ENCODE data around the gene BZW2.

The BZW2 gene

DNA sequence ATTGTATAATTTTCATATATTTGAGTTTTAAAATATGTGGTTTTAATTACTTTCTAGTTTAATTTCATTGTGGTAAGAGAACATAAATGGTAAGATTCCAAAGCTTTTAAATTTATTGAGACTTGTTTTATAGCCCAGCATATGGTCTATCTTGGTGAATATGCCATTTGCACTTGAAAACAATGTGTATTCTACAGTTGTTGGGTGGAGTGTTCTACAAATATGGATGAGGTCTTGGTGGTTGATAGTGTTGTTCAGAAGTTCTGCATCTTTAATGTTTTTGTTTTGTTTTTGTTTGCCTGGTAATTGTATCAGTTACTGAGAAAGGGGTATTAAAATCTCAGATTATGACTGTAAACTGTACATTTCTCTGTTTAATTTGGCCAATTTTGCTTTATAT, 69.9 kb downstream of the BZW2 start:
- peaks cover 2% of the 10 kb centered on the region; the same call in 1 of the 2 replicates for H3K4me1 ChIP-seq (ENCODE audit: control insufficient read depth, insufficient read depth, low read length)
- no peak overlapping the region for H3K4me3 ChIP-seq (ENCODE audit: low read length)
- DNase-seq (ENCODE audit: low read depth, low spot score): no peak
- H3K36me3 ChIP-seq (ENCODE audit: control insufficient read depth, insufficient read depth, low read length): no peaks in the 10 kb centered on the region
- no peaks in the 10 kb centered on the region for H3K27me3 ChIP-seq (ENCODE audit: control insufficient read depth, insufficient read depth, low read length)
- H3K9me3 ChIP-seq (ENCODE audit: control insufficient read depth, insufficient read depth, low read length): no peaks in the 10 kb centered on the region
- no peak overlapping the region for H3K27ac ChIP-seq (ENCODE audit: low read length)

GRCh38 chr7:16718111-16718656, 72.2 kb downstream of the BZW2 start:
- WGBS (ENCODE audit: insufficient coverage, insufficient read length): no CpG with 5 or more reads among the region's 3 CpGs
- Histone ChIP-seq H3K27ac (ENCODE audit: low read length) (no peak overlapping the region), H3K27me3 (ENCODE audit: control insufficient read depth, insufficient read depth, low read length) (no peaks in the 10 kb centered on the region), H3K36me3 (ENCODE audit: control insufficient read depth, insufficient read depth, low read length) (no peaks in the 10 kb centered on the region), H3K4me3 (ENCODE audit: low read length) (no peak overlapping the region), H3K9me3 (ENCODE audit: control insufficient read depth, insufficient read depth, low read length) (no peaks in the 10 kb centered on the region), H3K4me1 (ENCODE audit: control insufficient read depth, insufficient read depth, low read length) (no peaks in the 10 kb centered on the region)
- DNase-seq (ENCODE audit: low read depth, low spot score): no peak

DNA sequence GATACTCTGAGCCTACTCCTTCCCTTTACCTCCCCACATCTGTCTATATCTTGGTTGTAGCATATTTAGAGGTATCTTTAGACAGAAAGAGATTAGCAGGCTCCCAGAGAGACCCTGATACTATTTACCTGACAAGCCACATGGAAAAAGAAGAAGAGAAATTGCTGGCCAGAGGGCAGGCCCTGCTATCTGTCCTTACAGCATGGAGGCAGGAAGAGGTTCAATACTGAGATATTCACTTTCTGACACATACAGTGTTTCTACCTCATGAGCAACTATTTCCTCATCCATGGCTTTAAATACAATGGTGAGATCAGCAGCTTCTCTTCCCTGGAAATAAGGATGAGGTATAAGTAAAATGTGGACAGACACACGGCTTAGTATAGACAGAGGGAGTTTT, 73.7 kb downstream of the BZW2 start:
- no peaks in the 10 kb centered on the region for H3K36me3 ChIP-seq (ENCODE audit: control insufficient read depth, insufficient read depth, low read length)
- H3K27ac ChIP-seq (ENCODE audit: low read length): no peak overlapping the region
- no peak for DNase-seq (ENCODE audit: low read depth, low spot score)
- H3K4me1 ChIP-seq (ENCODE audit: control insufficient read depth, insufficient read depth, low read length): no peaks in the 10 kb centered on the region
- no CpG with 5 or more reads among the region's 1 CpG for WGBS (ENCODE audit: insufficient coverage, insufficient read length)
- H3K27me3 ChIP-seq (ENCODE audit: control insufficient read depth, insufficient read depth, low read length): no peaks in the 10 kb centered on the region
- no peak overlapping the region for H3K4me3 ChIP-seq (ENCODE audit: low read length)
- no peaks in the 10 kb centered on the region for H3K9me3 ChIP-seq (ENCODE audit: control insufficient read depth, insufficient read depth, low read length)

GRCh38 chr7:16721541-16721940, 75.6 kb downstream of the BZW2 start:
- H3K4me3 ChIP-seq (ENCODE audit: low read length): no peak overlapping the region
- no peak overlapping the region for H3K27ac ChIP-seq (ENCODE audit: low read length)
- H3K4me1 ChIP-seq (ENCODE audit: control insufficient read depth, insufficient read depth, low read length): no peaks in the 10 kb centered on the region
- no peaks in the 10 kb centered on the region for H3K27me3 ChIP-seq (ENCODE audit: control insufficient read depth, insufficient read depth, low read length)
- H3K36me3 ChIP-seq (ENCODE audit: control insufficient read depth, insufficient read depth, low read length): no peaks in the 10 kb centered on the region
- no CpG with 5 or more reads among the region's 4 CpGs for WGBS (ENCODE audit: insufficient coverage, insufficient read length)
- DNase-seq (ENCODE audit: low read depth, low spot score): no peak
- no peaks in the 10 kb centered on the region for H3K9me3 ChIP-seq (ENCODE audit: control insufficient read depth, insufficient read depth, low read length)

DNA sequence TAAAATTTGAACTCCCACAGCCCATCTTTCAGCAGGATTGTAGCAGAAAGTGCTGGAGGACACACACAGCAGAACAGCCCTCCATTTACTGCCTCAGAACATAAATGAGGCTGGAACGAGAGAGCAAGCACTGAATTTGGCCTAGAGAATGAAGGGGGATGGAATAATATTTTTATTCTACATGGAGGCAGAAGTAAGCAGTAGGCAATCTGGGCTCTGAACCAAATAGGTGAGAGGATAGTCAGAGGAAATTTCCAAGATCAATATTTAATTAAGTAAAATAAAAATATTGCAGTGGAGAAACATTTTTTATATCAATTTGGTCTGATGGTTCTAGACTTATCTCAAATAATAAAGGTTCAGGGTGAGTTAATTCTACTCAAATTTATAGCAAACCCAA, 78.4 kb downstream of the BZW2 start:
- WGBS (ENCODE audit: insufficient coverage, insufficient read length): no CpG with 5 or more reads among the region's 1 CpG
- no peak for DNase-seq (ENCODE audit: low read depth, low spot score)
- Histone ChIP-seq H3K36me3 (ENCODE audit: control insufficient read depth, insufficient read depth, low read length) (no peaks in the 10 kb centered on the region), H3K4me3 (ENCODE audit: low read length) (no peak overlapping the region), H3K4me1 (ENCODE audit: control insufficient read depth, insufficient read depth, low read length) (no peaks in the 10 kb centered on the region), H3K9me3 (ENCODE audit: control insufficient read depth, insufficient read depth, low read length) (no peaks in the 10 kb centered on the region), H3K27ac (ENCODE audit: low read length) (no peak overlapping the region), H3K27me3 (ENCODE audit: control insufficient read depth, insufficient read depth, low read length) (no peaks in the 10 kb centered on the region)

DNA sequence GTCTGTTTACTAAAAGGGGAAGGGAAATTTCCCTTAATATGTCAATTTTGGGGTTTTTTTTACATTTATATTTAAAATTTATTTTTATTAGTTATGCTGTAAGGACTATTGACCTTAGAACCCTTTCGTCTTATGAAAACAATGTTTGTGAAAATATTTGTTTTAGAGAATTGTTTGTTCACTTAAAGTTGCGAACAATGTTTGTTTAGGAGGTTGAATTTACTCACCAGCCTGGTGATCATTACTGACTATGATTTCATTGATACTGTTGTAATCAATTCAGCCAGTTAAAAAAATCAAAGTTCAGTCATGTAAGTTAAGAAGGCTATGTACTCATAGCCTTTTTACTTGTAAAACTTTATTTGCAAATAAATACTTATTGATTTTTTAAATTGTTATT, 80.2 kb downstream of the BZW2 start:
- H3K4me1 ChIP-seq (ENCODE audit: control insufficient read depth, insufficient read depth, low read length): no peaks in the 10 kb centered on the region
- H3K4me3 ChIP-seq (ENCODE audit: low read length): no peak overlapping the region
- no peak for DNase-seq (ENCODE audit: low read depth, low spot score)
- H3K36me3 ChIP-seq (ENCODE audit: control insufficient read depth, insufficient read depth, low read length): no peaks in the 10 kb centered on the region
- H3K9me3 ChIP-seq (ENCODE audit: control insufficient read depth, insufficient read depth, low read length): no peaks in the 10 kb centered on the region
- 100% methylated on average over 1 of the region's 2 CpGs for WGBS (ENCODE audit: insufficient coverage, insufficient read length)
- no peak overlapping the region for H3K27ac ChIP-seq (ENCODE audit: low read length)
- H3K27me3 ChIP-seq (ENCODE audit: control insufficient read depth, insufficient read depth, low read length): no peaks in the 10 kb centered on the region

DNA sequence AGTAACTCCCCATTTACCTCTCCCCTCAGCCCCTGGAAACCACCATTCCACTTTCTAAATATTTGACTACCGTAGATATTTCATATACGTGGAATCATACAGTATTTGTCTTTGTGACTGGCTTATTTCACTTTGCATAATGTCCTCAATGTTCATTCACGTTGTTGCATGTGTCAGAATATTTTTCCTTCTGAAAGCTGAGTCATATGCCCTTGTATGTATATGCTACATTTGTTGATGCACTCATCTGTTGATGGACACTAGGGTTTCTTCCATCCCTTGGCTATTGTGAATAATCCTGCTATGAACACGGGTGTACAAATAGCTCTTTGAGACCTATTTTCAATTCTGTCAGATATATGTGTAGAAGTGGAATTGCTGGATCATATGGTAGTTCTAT, 81.8 kb downstream of the BZW2 start:
- Histone ChIP-seq H3K27me3 (ENCODE audit: control insufficient read depth, insufficient read depth, low read length) (no peaks in the 10 kb centered on the region), H3K9me3 (ENCODE audit: control insufficient read depth, insufficient read depth, low read length) (no peaks in the 10 kb centered on the region), H3K4me3 (ENCODE audit: low read length) (no peak overlapping the region), H3K4me1 (ENCODE audit: control insufficient read depth, insufficient read depth, low read length) (no peaks in the 10 kb centered on the region), H3K36me3 (ENCODE audit: control insufficient read depth, insufficient read depth, low read length) (no peaks in the 10 kb centered on the region), H3K27ac (ENCODE audit: low read length) (no peak overlapping the region)
- WGBS (ENCODE audit: insufficient coverage, insufficient read length): no CpG with 5 or more reads among the region's 4 CpGs
- no peak for DNase-seq (ENCODE audit: low read depth, low spot score)

GRCh38 chr7:16728811-16729210, 82.8 kb downstream of the BZW2 start:
- DNase-seq (ENCODE audit: low read depth, low spot score): no peak
- Histone ChIP-seq H3K27ac (ENCODE audit: low read length) (no peak overlapping the region), H3K4me1 (ENCODE audit: control insufficient read depth, insufficient read depth, low read length) (no peaks in the 10 kb centered on the region), H3K27me3 (ENCODE audit: control insufficient read depth, insufficient read depth, low read length) (no peaks in the 10 kb centered on the region), H3K4me3 (ENCODE audit: low read length) (no peak overlapping the region), H3K36me3 (ENCODE audit: control insufficient read depth, insufficient read depth, low read length) (no peaks in the 10 kb centered on the region), H3K9me3 (ENCODE audit: control insufficient read depth, insufficient read depth, low read length) (no peaks in the 10 kb centered on the region)
- WGBS (ENCODE audit: insufficient coverage, insufficient read length): no CpG with 5 or more reads among the region's 10 CpGs

- no peak overlapping the region for H3K27ac ChIP-seq (ENCODE audit: low read length)
- no CpG with 5 or more reads among the region's 2 CpGs for WGBS (ENCODE audit: insufficient coverage, insufficient read length)
These were observed 83.6 kb downstream of the BZW2 start for GRCh38 chr7:16729541-16729940.

DNA sequence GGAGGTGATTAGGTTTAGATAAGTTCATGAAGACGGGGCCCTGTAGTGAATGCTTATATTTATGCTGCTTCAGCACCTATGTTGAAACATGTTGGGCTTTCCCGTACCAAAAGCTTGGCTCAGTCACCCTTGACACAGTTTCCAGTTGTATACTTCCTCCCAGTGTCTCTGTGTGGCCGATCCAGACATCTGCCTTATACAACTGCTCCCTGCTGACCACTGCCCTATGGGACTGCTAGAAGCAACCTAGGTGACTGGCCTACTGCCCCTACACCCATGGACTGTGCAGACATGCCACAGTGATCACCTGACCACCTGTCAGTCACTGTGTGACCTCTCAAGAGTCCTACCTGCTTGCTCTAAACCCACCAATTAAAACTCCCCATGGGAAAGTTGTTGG, 85.0 kb downstream of the BZW2 start:
- WGBS (ENCODE audit: insufficient coverage, insufficient read length): no CpG with 5 or more reads among the region's 3 CpGs
- no peaks in the 10 kb centered on the region for H3K36me3 ChIP-seq (ENCODE audit: control insufficient read depth, insufficient read depth, low read length)
- DNase-seq (ENCODE audit: low read depth, low spot score): no peak
- no peaks in the 10 kb centered on the region for H3K9me3 ChIP-seq (ENCODE audit: control insufficient read depth, insufficient read depth, low read length)
- H3K4me1 ChIP-seq (ENCODE audit: control insufficient read depth, insufficient read depth, low read length): no peaks in the 10 kb centered on the region
- H3K4me3 ChIP-seq (ENCODE audit: low read length): no peak overlapping the region
- H3K27ac ChIP-seq (ENCODE audit: low read length): no peak overlapping the region
- H3K27me3 ChIP-seq (ENCODE audit: control insufficient read depth, insufficient read depth, low read length): no peaks in the 10 kb centered on the region

More at GRCh38 chr7:16729541-16729940, 83.6 kb downstream of the BZW2 start:
- H3K9me3 ChIP-seq (ENCODE audit: control insufficient read depth, insufficient read depth, low read length): no peaks in the 10 kb centered on the region
- no peaks in the 10 kb centered on the region for H3K4me1 ChIP-seq (ENCODE audit: control insufficient read depth, insufficient read depth, low read length)
- no peak for DNase-seq (ENCODE audit: low read depth, low spot score)
- no peak overlapping the region for H3K4me3 ChIP-seq (ENCODE audit: low read length)
- no peaks in the 10 kb centered on the region for H3K27me3 ChIP-seq (ENCODE audit: control insufficient read depth, insufficient read depth, low read length)
- H3K36me3 ChIP-seq (ENCODE audit: control insufficient read depth, insufficient read depth, low read length): no peaks in the 10 kb centered on the region

- Histone ChIP-seq H3K9me3 (ENCODE audit: control insufficient read depth, insufficient read depth, low read length) (no peaks in the 10 kb centered on the region), H3K27ac (ENCODE audit: low read length) (no peak overlapping the region), H3K36me3 (ENCODE audit: control insufficient read depth, insufficient read depth, low read length) (no peaks in the 10 kb centered on the region), H3K4me1 (ENCODE audit: control insufficient read depth, insufficient read depth, low read length) (no peaks in the 10 kb centered on the region), H3K27me3 (ENCODE audit: control insufficient read depth, insufficient read depth, low read length) (no peaks in the 10 kb centered on the region), H3K4me3 (ENCODE audit: low read length) (no peak overlapping the region)
- whole genome bisulfite sequencing (ENCODE audit: insufficient coverage, insufficient read length): no CpG with 5 or more reads among the region's 4 CpGs
- DNase-seq (ENCODE audit: low read depth, low spot score): no peak
These were observed 86.8 kb downstream of the BZW2 start for GRCh38 chr7:16732828-16733227.

Measured in iPS DF 6.9 (cell line).